GM18502 (cell line): ENCODE data around the gene IL18.
"Not testable (repeated sequence)": the region's sequence is repeated elsewhere in the genome, so short reads cannot be mapped to it uniquely, and the experiment has no call there.

Experiments
- ATAC-seq: cut with Tn5 transposase; IDR thresholded peaks from one replicate; pipeline ENCODE4 v1.9.1; 2021; ENCODE audit warnings: mild to moderate bottlenecking; ENCODE audit not compliant: unreplicated experiment, poor library complexity

IL18 gene

GRCh38 chr11:112173152-112173551 lies 9.3 kb upstream of the IL18 start:
- no peak for ATAC-seq

GRCh38 chr11:112172362-112172994 lies 8.6 kb upstream of the IL18 start:
- ATAC-seq, result peak; percentile 86

GRCh38 chr11:112167145-112167544 lies 3.3 kb upstream of the IL18 start, which contains the start of gene TEX12:
TSS of gene TEX12 (plus strand) at chr11:112167372. CDS start at chr11:112169269, 1,897 bp downstream.
- no peak for ATAC-seq

- no peak for ATAC-seq
Observed at GRCh38 chr11:112166562-112166961, 2.7 kb upstream of the IL18 start.

- ATAC-seq, result no peak
Observed at GRCh38 chr11:112165049-112165448, 1.2 kb upstream of the IL18 start.

- ATAC-seq, result no peak
Observed at GRCh38 chr11:112162761-112163546, 940 bp downstream of the IL18 start.

- ATAC-seq, result not testable (repeated sequence)
Observed at GRCh38 chr11:112162200-112162599, 1.7 kb downstream of the IL18 start.

- ATAC-seq, result no peak
Observed at GRCh38 chr11:112161012-112161411, 2.9 kb downstream of the IL18 start.

- no peak for ATAC-seq
Observed at GRCh38 chr11:112160091-112160848, 3.6 kb downstream of the IL18 start.

- ATAC-seq, result no peak
Observed at GRCh38 chr11:112159098-112160065, 4.5 kb downstream of the IL18 start.

GRCh38 chr11:112156956-112157766 lies 6.7 kb downstream of the IL18 start:
- ATAC-seq, result no peak

GRCh38 chr11:112156153-112156955 lies 7.5 kb downstream of the IL18 start:
- ATAC-seq, result no peak

- no peak for ATAC-seq
Observed at GRCh38 chr11:112150517-112150916, 13.4 kb downstream of the IL18 start.

- ATAC-seq, result no peak
Observed at GRCh38 chr11:112143597-112143996, 20.3 kb downstream of the IL18 start.

- ATAC-seq, result no peak
Observed at GRCh38 chr11:112134473-112134872, 29.4 kb downstream of the IL18 start.

GRCh38 chr11:112132737-112133136 lies 31.2 kb downstream of the IL18 start:
- ATAC-seq, result no peak

- ATAC-seq, result no peak
Observed at GRCh38 chr11:112129656-112130055, 34.2 kb downstream of the IL18 start.

- ATAC-seq, result no peak
Observed at GRCh38 chr11:112128483-112129121, 35.3 kb downstream of the IL18 start.
